ENCODE results near the gene MCM7. TPM values are rescaled to one million over a fixed set of nuclear protein-coding genes. Genes with fewer than 3 reads are reported as not detected.

MCM7 gene
- total and polyA plus RNA-seq, 10 of the 15 experiments (the other 5 are each of a cell fraction or from before 2014, with no cell fraction given), result 183 to 383 (median 244) TPM

GRCh38 chr7:100077205-100077604 lies 24.0 kb downstream of the MCM7 start:
- SMC1A ChIA-PET (ENCODE audit: uncharacterized antibody, unreplicated experiment), result interaction anchor here (1.0 kb wide), 2 partner anchors 12 to 27 kb away, joined by 3 read pairs; no protein-coding TSS in a partner anchor
- CTCF ChIA-PET, result interaction anchor here (1.4 kb wide), 1 partner anchor 26 kb away, joined by 5 read pairs; no protein-coding TSS in a partner anchor
- Histone ChIP-seq H3K9me3 (replicated peaks; ENCODE audit: control insufficient read depth, insufficient read depth, low read length) (peaks cover 12% of the 10 kb centered on the region; the same call in 2 of the 3 replicates), H3K79me2 (ENCODE audit: control insufficient read depth, insufficient read depth, low read length) (peaks cover 41% of the 10 kb centered on the region), H3K9ac (ENCODE audit: control insufficient read depth, insufficient read depth, low read length) (no peak overlapping the region), H3K27ac (ENCODE audit: control insufficient read depth, insufficient read depth) (no peak overlapping the region), H3K4me2 (ENCODE audit: control insufficient read depth, insufficient read depth) (no peak overlapping the region), H3K27me3 (replicated peaks in 1 of 2; ENCODE audit: control insufficient read depth in 2 of 2, insufficient read depth in 2 of 2, low read length in 1 of 2) (no peaks in the 10 kb centered on the region), H3K36me3 (ENCODE audit: control insufficient read depth in 2 of 2, insufficient read depth in 2 of 2, low read length in 1 of 2) (peaks cover 15 to 41% of the 10 kb centered on the region in 2 experiments), H3K4me3 (no peak overlapping the region), H3K4me1 (ENCODE audit: control insufficient read depth, insufficient read depth, low read length) (no peaks in the 10 kb centered on the region), H4K20me1 (ENCODE audit: control insufficient read depth, insufficient read depth) (no peaks in the 10 kb centered on the region), H2AFZ (ENCODE audit: control insufficient read depth, low read depth, low read length) (no peak overlapping the region)
- in situ Hi-C loops (cut with MboI), result no loop called here
- intact Hi-C loops (cut with micrococcal nuclease; ENCODE audit: unreplicated experiment), result no loop called here
- WGBS (ENCODE audit: insufficient coverage, insufficient replicate concordance, low lambda C conversion rate, missing lambda C conversion rate), result 97% methylated on average over 4 of the region's 4 CpGs
- DNase-seq (ENCODE audit: low read depth, low spot score) (no peak), ATAC-seq (no peak), FAIRE-seq (no peak)
- POLR2A ChIA-PET, result no interaction called here
- TF ChIP-seq IKZF1 (conservative IDR thresholded peaks at IDR 0.05) (no peak), BHLHE40 (IDR thresholded peaks at IDR 0.05; ENCODE audit: borderline replicate concordance in 1 of 2, low read depth in 2 of 2, low read length in 1 of 2) (no peak), HDGF (IDR thresholded peaks at IDR 0.05) (no peak), ZNF274 (IDR thresholded peaks at IDR 0.05; ENCODE audit: insufficient read depth, insufficient read length) (no peak), TARDBP (IDR thresholded peaks at IDR 0.05; ENCODE audit: borderline replicate concordance) (no peak), EP300 (IDR thresholded peaks at IDR 0.05; ENCODE audit: borderline replicate concordance in 1 of 2, control insufficient read depth in 1 of 2, low read depth in 2 of 2, low read length in 2 of 2) (no peak), NKRF (conservative IDR thresholded peaks at IDR 0.05) (no peak), TCF12 (IDR thresholded peaks at IDR 0.05; ENCODE audit: low read depth, low read length) (no peak), CHD2 (IDR thresholded peaks at IDR 0.05; ENCODE audit: borderline replicate concordance, low read depth, low read length) (no peak), MTA2 (IDR thresholded peaks at IDR 0.05; ENCODE audit: low read depth) (no peak), ZZZ3 (IDR thresholded peaks at IDR 0.05; ENCODE audit: control insufficient read depth, insufficient read length, low read depth) (no peak), MXI1 (IDR thresholded peaks at IDR 0.05; ENCODE audit: low read depth, low read length) (no peak), KDM1A (IDR thresholded peaks at IDR 0.05; ENCODE audit: borderline replicate concordance) (no peak), SMAD1 (IDR thresholded peaks at IDR 0.05; ENCODE audit: low read depth, partially characterized antibody) (no peak), HDAC2 (IDR thresholded peaks at IDR 0.05) (no peak), E2F4 (IDR thresholded peaks at IDR 0.05; ENCODE audit: low read depth, low read length) (no peak), FOS (IDR thresholded peaks at IDR 0.05; ENCODE audit: borderline replicate concordance, extremely low read depth, insufficient read length) (no peak), ASH2L (IDR thresholded peaks at IDR 0.05; ENCODE audit: borderline replicate concordance, low read depth) (no peak), IRF4 (IDR thresholded peaks at IDR 0.05; ENCODE audit: low read depth, low read length) (no peak)
- BruUV-seq (replicated peaks), result no TSS peak
- RAD21 ChIA-PET (ENCODE audit: unreplicated experiment), result no interaction called here
